ENCODE data around the gene METTL8. TPM values are rescaled to one million over a fixed set of nuclear protein-coding genes. Genes with fewer than 3 reads are reported as not detected.

METTL8 gene
- total and polyA plus RNA-seq, 2 of the 13 experiments (the other 11 are each of a cell fraction or from before 2014, with no cell fraction given) = 18.6 to 68.2 TPM

- TF ChIP-seq BCL3 (CRISPR knock-in tag; IDR thresholded peaks at IDR 0.05) (peak; percentile 85), REPIN1 (CRISPR knock-in tag; IDR thresholded peaks at IDR 0.05; ENCODE audit: borderline replicate concordance, low read depth) (no peak; the same call in none of the 2 replicates), TARDBP (CRISPR knock-in tag; IDR thresholded peaks at IDR 0.05) (peak; percentile 19; the same call in 1 of the 2 replicates), ZMAT3 (CRISPR knock-in tag; conservative IDR thresholded peaks at IDR 0.05) (peak; percentile 82), ZNF552 (CRISPR knock-in tag; IDR thresholded peaks at IDR 0.05; ENCODE audit: borderline replicate concordance) (peak; percentile 85), ZBTB10 (CRISPR knock-in tag; IDR thresholded peaks at IDR 0.05; ENCODE audit: borderline replicate concordance) (0 out of 2 replicates have a peak, but pooled peaks have one; percentile 27), CERS6 (CRISPR knock-in tag; IDR thresholded peaks at IDR 0.05) (peak; percentile 68; the same call in 1 of the 2 replicates), ARNT (IDR thresholded peaks at IDR 0.05) (no peak), SAP130 (CRISPR knock-in tag; IDR thresholded peaks at IDR 0.05; ENCODE audit: low read depth) (peak; percentile 86), NFIB (CRISPR knock-in tag; IDR thresholded peaks at IDR 0.05; ENCODE audit: borderline replicate concordance) (no peak), DPF2 (CRISPR knock-in tag; IDR thresholded peaks at IDR 0.05; ENCODE audit: borderline replicate concordance, low read depth) (peak; percentile 23; the same call in 1 of the 2 replicates), SRSF4 (IDR thresholded peaks at IDR 0.05; ENCODE audit: low read depth, low read length, poor library complexity, severe bottlenecking) (no peak), JARID2 (CRISPR knock-in tag; IDR thresholded peaks at IDR 0.05; ENCODE audit: insufficient replicate concordance) (no peak), ELF4 (CRISPR knock-in tag; IDR thresholded peaks at IDR 0.05; ENCODE audit: borderline replicate concordance) (peak; percentile 87; the same call in 1 of the 2 replicates), ASH2L (IDR thresholded peaks at IDR 0.05; ENCODE audit: insufficient read length, low read depth, low read length) (peak; percentile 91), ZNF7 (CRISPR knock-in tag; IDR thresholded peaks at IDR 0.05) (no peak), MYC (CRISPR knock-in tag; IDR thresholded peaks at IDR 0.05; ENCODE audit: borderline replicate concordance) (peak; percentile 89), HIC2 (CRISPR knock-in tag; IDR thresholded peaks at IDR 0.05; ENCODE audit: low read depth) (peak; percentile 86), HMG20A (CRISPR knock-in tag; IDR thresholded peaks at IDR 0.05; ENCODE audit: borderline replicate concordance) (no peak; the same call in 1 of the 2 replicates), ZNF17 (CRISPR knock-in tag; IDR thresholded peaks at IDR 0.05) (no peak), ZFP82 (CRISPR knock-in tag; IDR thresholded peaks at IDR 0.05; ENCODE audit: borderline replicate concordance) (no peak; the same call in none of the 2 replicates), ATRX (CRISPR knock-in tag; IDR thresholded peaks at IDR 0.05; ENCODE audit: borderline replicate concordance) (no peak)
Observed at GRCh38 chr2:171434013-171434989, 511 bp upstream of the METTL8 start, which contains the start of gene DCAF17 (continued).

Measured in HepG2 (cell line).